Osteoblast (primary cell): ENCODE results near the gene HYAL1. TPM values are rescaled to one million over a fixed set of nuclear protein-coding genes. Genes with fewer than 3 reads are reported as not detected.

ENCODE experiments used
- DNase-seq: peaks from one replicate; pipeline ENCODE4 v3.0.0; 2011; ENCODE audit warnings: low spot score, mixed read lengths; ENCODE audit not compliant: insufficient read length; ENCODE audit errors: missing footprints
- H2AFZ ChIP-seq: 2 replicates; pipeline ENCODE4 v1.6.0; 2011; ENCODE audit warnings: mild to moderate bottlenecking, low read length
- H3K27ac ChIP-seq: 2 replicates; pipeline ENCODE4 v1.5.1; 2011; ENCODE audit warnings: mild to moderate bottlenecking, low read depth, low read length, moderate library complexity
- H3K27me3 ChIP-seq: 2 replicates; pipeline ENCODE4 v1.6.0; 2012; ENCODE audit warnings: mild to moderate bottlenecking, control low read depth, inconsistent platforms, low read length, moderate library complexity; ENCODE audit not compliant: insufficient read depth
- H3K36me3 ChIP-seq: 2 replicates; pipeline ENCODE4 v1.5.1; 2011; ENCODE audit warnings: mild to moderate bottlenecking, low read length, control low read depth, moderate library complexity; ENCODE audit not compliant: insufficient read depth
- H3K4me1 ChIP-seq: 2 replicates; pipeline ENCODE4 v1.5.1; 2011; ENCODE audit warnings: mild to moderate bottlenecking, low read length, control low read depth, moderate library complexity; ENCODE audit not compliant: insufficient read depth
- H3K4me2 ChIP-seq: 2 replicates; pipeline ENCODE4 v1.6.0; 2011; ENCODE audit warnings: mild to moderate bottlenecking, low read length; ENCODE audit not compliant: insufficient read depth
- H3K4me3 ChIP-seq: fragments of 200-600 bp; sonication (generic); 3 replicates; pipeline ENCODE4 v1.5.1; 2012; ENCODE audit warnings: mild to moderate bottlenecking, low read length, inconsistent platforms; ENCODE audit not compliant: insufficient read depth
- H3K79me2 ChIP-seq: 2 replicates; pipeline ENCODE4 v1.6.0; 2012; ENCODE audit warnings: mild to moderate bottlenecking, low read length, control low read depth, inconsistent platforms; ENCODE audit not compliant: insufficient read depth
- H3K9me3 ChIP-seq: 2 replicates; pipeline ENCODE4 v1.5.1; 2011; ENCODE audit warnings: low read depth, low read length, control low read depth
- H4K20me1 ChIP-seq: 2 replicates; pipeline ENCODE4 v1.6.0; 2012; ENCODE audit warnings: mild to moderate bottlenecking, low read length, control low read depth; ENCODE audit not compliant: insufficient read depth
- total RNA-seq: library from RNA; depleted of rRNA; stranded (reverse); fragments of >200 nt; gene quantifications from 2 replicates; pipeline ENCODE4 v1.2.3, GENCODE V29; 2012
- TF ChIP-seq, protein P1 (sequence below): IDR thresholded peaks from 2 replicates; pipeline ENCODE4 v1.5.1; 2011; ENCODE audit warnings: mild to moderate bottlenecking, low read depth, low read length, moderate library complexity; ENCODE audit errors: extremely low read depth

HYAL1 gene
- total RNA-seq, 1 donor = under 0.01 TPM

DNA sequence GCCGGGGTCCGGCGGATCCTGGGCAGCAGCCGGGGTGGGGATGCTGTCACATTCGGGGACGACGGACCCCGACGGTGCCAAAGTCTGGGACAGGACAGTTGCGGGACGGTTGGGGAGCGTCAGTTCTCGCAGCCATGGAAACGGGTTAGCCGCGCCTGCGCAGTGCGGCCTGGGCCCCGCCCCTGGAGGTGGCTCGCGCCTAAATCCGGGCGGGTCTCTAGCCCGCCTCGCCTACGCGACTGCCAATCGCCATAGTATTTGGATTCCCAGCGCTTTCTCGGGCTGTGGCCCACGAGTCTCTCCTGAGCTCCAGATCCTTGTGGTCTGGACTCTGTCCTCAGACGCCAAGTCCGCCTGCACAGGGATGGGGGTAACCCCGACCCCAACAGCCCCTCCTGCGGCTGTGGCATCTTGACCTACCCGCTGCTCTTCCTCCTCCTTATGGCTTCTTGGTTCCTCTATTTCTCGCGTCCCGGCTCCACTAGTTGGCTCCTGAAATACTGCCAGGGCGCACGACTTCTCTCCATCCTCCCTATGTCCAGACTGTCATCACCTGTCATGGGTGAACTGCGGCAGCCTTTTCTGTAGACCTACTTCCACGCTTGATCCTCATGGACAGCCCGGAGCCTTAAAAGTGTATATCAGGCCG is 42.3 kb upstream of the HYAL1 start, which contains the start of gene ZMYND10:
Gene ZMYND10, minus strand, starts transcription at position 147 of the 649 bp plus-strand sequence. CDS start 153 bp downstream, outside the sequence.
- Histone ChIP-seq H3K27me3 (no peaks in the 10 kb centered on the region), H2AFZ (peak within 1 kb of the TSS; percentile 94)

GRCh38 chr3:50345008-50345407 is 41.6 kb upstream of the HYAL1 start:
- Histone ChIP-seq H3K9me3 (no peaks in the 10 kb centered on the region), H3K27me3 (no peaks in the 10 kb centered on the region), H3K27ac (no peak overlapping the region), H2AFZ (peak overlapping the region; percentile 94), H3K36me3 (peaks cover 17% of the 10 kb centered on the region), H3K4me3 (peak overlapping the region; percentile 76), H3K4me2 (peak overlapping the region; percentile 96), H4K20me1 (no peaks in the 10 kb centered on the region), H3K79me2 (peaks cover 21% of the 10 kb centered on the region), H3K4me1 (peaks cover 24% of the 10 kb centered on the region)
- DNase-seq = no peak
- TF ChIP-seq, protein P1, sequence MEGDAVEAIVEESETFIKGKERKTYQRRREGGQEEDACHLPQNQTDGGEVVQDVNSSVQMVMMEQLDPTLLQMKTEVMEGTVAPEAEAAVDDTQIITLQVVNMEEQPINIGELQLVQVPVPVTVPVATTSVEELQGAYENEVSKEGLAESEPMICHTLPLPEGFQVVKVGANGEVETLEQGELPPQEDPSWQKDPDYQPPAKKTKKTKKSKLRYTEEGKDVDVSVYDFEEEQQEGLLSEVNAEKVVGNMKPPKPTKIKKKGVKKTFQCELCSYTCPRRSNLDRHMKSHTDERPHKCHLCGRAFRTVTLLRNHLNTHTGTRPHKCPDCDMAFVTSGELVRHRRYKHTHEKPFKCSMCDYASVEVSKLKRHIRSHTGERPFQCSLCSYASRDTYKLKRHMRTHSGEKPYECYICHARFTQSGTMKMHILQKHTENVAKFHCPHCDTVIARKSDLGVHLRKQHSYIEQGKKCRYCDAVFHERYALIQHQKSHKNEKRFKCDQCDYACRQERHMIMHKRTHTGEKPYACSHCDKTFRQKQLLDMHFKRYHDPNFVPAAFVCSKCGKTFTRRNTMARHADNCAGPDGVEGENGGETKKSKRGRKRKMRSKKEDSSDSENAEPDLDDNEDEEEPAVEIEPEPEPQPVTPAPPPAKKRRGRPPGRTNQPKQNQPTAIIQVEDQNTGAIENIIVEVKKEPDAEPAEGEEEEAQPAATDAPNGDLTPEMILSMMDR = no peak

More for the DNA sequence above, 42.3 kb upstream of the HYAL1 start, which contains the start of gene ZMYND10:
- no peak within 1 kb of the TSS for H3K27ac ChIP-seq
- H3K79me2 ChIP-seq = peaks cover 21% of the 10 kb centered on the region
- peaks cover 24% of the 10 kb centered on the region for H3K4me1 ChIP-seq
- H3K4me2 ChIP-seq = peak within 1 kb of the TSS; percentile 96
- peaks cover 17% of the 10 kb centered on the region for H3K36me3 ChIP-seq
- H3K9me3 ChIP-seq = no peaks in the 10 kb centered on the region
- peak within 1 kb of the TSS; percentile 76 for H3K4me3 ChIP-seq
- DNase-seq = peak; percentile 98
- H4K20me1 ChIP-seq = no peaks in the 10 kb centered on the region
- TF ChIP-seq, protein P1 = no peak

DNA sequence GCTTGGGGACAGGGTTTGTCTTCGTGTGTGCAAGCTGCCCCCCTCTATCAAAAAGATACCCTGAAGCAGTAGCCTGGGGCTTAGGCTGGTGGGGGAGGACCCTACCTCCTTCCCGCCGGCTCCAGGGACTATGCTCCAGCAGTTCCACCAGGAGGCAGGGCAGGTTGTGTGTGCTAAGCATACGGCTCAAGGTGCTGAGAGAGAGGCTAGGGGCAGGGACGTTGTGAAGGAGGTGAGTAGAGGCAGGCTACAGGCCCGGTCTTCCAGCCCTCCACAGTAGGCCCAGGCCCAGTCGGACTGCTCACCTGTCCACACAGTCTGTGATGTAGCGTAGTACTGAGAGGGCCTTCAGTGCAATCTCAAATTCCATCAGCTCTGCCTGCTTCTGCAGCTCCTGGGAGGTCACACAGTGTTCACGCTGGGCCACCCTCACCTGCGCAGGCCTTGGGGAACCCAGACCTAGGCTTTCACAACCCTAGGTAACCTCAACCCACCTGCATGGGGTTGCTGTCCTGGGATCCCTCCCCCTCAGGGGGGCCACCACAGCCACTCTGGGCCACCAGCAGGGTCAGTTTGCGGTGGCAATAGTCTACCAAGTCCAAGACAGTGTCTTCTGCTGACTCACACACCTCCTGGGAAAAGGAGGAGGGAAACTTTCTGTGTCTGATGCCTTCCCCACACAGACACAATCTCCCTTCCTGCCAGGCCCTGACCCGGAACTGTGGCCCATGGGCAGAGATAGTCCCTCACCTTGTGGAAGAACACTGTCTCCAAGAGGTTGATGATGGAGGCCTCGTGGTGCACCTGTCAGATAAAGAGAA is 39.6 kb upstream of the HYAL1 start:
- H3K9me3 ChIP-seq = no peaks in the 10 kb centered on the region

More for the DNA sequence above, 39.6 kb upstream of the HYAL1 start:
- DNase-seq = no peak
- peaks cover 23% of the 10 kb centered on the region for H3K79me2 ChIP-seq
- H3K4me2 ChIP-seq = no peak overlapping the region
- TF ChIP-seq, protein P1 = no peak
- H4K20me1 ChIP-seq = no peaks in the 10 kb centered on the region
- H3K4me1 ChIP-seq = peaks cover 35% of the 10 kb centered on the region
- peaks cover 6% of the 10 kb centered on the region for H3K36me3 ChIP-seq
- H2AFZ ChIP-seq = no peak overlapping the region
- no peak overlapping the region for H3K27ac ChIP-seq
- no peak overlapping the region for H3K4me3 ChIP-seq
- H3K27me3 ChIP-seq = no peaks in the 10 kb centered on the region
